HG02981 (cell line): ENCODE measurements around the gene CDH1.

Experiments used
- ATAC-seq: cut with Tn5 transposase; IDR thresholded peaks from one replicate; pipeline ENCODE4 v1.9.1; 2021; ENCODE audit warnings: mild to moderate bottlenecking, moderate library complexity; ENCODE audit not compliant: unreplicated experiment

The CDH1 gene

DNA sequence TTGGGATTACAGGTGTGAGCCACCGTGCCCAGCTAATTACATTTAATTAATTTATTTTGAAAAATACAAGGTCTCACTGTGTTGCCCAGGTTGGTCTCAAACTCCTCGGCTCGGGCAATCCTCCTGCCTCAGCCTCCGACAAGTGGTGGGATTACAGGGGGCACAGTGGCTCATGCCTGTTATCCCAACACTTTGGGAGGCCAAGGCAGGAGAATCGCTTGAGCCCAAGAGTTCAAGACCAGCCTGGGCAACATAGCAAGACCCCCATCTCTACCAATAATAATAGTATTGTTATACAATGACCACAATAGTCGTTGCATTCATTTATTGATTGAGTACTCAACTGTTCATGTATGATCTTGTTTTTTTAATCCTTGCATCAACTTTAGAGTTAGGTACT is 22.0 kb downstream of the CDH1 start:
- ATAC-seq: no peak

GRCh38 chr16:68760671-68761275 is 23.7 kb downstream of the CDH1 start:
- peak; percentile 46 for ATAC-seq

- no peak for ATAC-seq
These were observed 26.1 kb downstream of the CDH1 start for GRCh38 chr16:68762996-68763756.

DNA sequence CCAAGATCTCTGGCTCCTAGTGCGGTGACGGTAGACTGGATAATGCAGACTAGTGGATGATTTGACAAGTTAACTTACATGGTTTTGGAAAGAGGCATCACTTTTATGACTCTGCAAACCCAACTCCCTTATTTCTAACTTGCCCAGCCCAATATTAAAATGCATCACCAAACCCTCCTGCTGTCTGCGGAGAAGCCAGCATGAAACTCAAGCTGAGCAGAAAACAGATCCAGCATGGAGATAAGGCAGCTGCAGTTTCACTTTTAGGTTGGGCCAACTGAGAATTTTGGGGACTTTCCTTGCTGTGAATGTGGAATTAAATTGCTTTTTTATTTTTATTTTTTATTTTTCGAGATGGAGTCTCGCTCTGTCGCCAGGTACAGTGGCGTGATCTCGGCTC is 27.8 kb downstream of the CDH1 start:
- ATAC-seq: no peak

- no peak for ATAC-seq
These were observed 30.5 kb downstream of the CDH1 start for GRCh38 chr16:68767581-68767980.

DNA sequence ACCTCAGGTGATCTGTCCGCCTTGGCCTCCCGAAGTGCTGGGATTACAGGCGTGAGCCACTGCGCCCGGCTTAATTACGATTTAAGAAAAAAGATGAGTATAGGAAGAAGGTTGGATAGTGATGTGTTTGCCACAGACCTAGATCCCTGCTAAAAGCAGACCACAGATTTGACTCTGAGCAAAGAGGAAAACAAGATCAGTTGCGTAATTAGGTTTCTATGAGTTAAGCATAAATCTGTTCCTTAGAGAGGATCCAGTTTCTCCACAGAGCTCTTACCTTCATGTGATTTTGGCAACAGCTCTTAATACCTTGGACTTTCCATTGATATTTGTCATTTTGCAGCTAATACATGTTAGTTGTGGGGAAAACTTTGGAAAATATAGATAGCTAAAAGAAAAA is 31.1 kb downstream of the CDH1 start:
- ATAC-seq: no peak

DNA sequence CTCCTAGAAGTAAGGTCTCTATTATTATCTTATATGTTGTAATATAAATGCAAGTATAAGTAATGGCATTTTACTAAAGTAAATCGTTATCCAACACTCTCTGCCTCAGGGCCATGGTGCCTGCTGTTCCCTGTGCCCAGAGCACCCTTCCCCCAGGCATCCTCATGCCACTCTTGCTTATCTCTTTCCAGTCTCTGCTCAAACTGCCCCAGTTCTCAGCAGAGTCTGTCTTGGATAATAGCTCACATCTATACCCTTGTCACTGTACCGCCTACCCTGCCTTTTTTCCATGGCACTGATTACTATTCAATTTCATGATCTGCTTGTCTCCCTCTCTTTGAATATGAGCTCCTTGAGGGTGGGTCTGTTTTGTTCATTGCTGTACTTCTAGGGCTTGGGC is 31.7 kb downstream of the CDH1 start:
- no peak for ATAC-seq

- ATAC-seq: no peak
These were observed 33.6 kb downstream of the CDH1 start for GRCh38 chr16:68770671-68771070.

- ATAC-seq: no peak
These were observed 35.1 kb downstream of the CDH1 start for GRCh38 chr16:68772030-68772681.

DNA sequence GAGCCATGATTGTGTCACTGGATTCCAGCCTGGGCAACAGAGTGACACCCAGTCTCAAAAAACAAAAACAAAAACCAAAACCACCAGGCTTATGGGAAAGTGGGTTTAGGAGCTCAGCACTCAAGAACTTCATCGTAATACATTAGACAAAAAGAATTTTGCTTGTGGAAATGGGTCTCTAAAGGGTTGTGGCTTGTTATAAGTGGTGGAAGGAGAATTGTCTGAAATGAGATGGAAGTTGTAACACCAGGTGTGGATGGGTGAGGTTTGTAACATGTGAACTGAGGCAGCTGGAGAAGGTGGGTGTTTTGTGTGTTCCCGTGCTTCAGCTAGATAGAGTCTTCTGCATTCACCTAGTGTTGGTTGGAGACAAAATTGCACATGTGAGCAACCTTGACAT is 35.8 kb downstream of the CDH1 start:
- no peak for ATAC-seq

DNA sequence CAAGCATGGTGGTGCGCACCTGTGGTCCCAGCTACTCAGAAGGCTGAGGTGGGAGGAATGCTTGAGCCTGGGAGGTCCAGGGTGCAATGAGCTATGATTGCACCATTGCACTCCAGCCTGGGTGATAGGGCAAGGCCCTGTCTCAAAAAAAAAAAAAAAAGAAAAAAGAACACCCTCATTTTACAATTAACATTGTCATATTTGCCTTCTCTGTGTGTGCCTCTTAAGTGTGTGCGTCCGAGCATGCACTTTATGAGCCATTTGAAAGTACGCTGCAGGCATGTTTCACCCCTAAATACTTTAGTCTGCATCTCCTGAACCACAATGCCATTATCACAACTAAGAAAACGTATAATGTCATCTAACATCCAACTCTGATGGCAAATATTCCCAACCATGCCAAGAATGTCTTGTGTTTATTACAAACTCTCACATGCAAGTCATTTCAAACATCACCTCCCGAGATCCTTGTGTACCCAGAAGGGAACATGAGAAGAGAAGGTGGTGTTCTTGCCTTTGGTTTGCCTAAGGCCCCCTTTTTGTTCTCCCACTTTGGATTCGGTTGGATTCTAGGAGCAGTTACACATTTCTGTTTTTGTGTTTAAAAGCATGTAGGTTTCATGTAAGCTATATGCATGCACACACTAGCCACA is 38.0 kb downstream of the CDH1 start:
- ATAC-seq: no peak

DNA sequence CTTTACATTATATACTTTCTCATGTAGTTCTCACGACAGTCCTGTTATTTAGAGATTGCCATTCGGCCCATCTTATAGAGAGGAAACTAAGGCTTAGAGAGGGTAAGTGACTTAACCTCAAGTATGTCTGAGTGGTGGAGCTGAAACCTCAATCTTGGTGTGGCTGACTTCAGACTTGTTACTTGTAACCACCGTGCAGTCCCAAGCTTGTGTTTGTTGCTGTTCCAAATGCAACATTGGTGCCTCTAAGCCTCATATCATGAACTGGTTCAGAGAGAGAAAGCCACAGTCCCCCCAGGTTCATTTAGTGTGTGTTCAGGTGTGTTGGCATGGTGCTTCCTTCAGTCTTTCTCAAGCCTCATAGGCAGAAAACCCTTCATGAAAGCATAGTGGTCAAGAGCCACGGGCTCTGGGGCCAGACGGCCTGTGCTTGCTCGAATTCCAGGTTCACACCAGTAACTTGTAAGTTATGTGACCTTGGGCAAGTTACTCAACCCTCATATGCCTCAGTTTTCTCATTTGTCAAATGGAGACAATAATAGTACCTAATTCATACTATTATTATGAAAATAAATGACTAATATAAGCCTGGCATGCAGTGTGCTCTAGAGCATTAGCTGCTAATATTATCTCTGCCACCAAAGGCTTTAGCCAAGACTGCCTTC is 39.9 kb downstream of the CDH1 start:
- peak; percentile 78 for ATAC-seq

- ATAC-seq: no peak
These were observed 41.6 kb downstream of the CDH1 start for GRCh38 chr16:68778551-68779231.

DNA sequence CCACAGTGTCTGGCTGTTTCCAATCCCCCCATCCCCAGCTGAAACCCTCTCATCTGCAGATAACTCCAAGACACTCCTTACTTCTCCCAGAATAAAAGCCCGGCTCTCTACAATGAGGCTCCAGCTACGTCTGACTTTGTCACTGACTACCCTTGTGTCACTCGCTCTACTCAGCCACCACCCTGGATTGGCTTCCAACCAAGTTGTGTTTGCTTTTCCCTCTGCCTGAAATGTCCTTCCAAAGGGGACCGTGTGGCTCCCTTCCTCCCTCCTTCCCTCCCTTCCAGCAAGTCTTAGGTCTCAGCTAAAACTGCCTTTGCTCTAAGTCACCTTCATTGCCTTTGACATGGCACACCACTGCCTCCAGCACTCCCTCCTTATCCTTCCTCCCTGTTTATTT is 42.8 kb downstream of the CDH1 start:
- ATAC-seq: no peak

GRCh38 chr16:68781784-68782183 is 44.7 kb downstream of the CDH1 start:
- ATAC-seq: no peak

DNA sequence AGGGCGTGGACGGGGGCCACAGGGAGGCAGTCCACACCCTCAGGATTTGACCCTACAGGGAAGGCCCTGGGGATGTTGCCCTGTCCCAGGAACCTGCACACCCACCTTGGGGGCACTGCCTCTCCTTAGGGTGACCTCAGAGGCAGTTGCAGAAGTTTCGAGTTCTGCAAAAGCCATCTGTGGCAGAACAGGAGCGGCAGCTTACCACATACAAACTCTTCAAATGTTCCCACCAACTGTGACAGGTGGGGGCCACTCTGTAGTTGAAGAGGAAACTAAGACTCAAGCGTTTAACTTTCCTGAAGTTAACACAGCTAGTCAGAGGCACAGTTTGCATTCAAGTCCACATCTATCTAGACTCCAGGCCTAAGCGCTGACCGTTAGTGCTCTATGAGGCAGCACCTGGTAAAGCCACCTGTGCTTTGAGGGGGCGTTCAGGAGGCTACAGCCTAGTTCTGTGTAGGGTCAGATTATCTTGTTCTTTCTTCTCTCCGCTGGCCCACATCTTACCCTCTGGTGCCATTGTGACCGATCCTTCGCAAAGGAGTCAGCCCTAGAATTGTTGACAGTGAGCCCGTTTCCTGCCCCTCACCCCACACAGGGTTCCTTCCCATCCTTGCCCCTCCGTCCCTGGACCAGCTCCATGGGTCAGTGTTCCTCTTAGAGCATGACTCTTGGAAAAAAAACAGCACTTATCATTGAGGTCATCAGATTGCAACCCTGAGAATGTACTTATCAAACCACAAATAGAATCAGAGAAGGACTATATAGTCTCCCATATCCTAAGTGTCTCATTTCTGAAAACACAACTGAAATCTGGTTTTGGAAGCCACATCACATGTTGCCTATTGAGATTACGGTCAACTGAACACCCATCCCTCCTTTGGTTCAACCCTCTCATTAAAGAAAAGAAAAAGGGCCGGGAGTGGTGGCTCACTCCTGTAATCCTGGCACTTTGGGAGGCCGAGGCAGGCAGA is 45.4 kb downstream of the CDH1 start:
- peak; percentile 56 for ATAC-seq

GRCh38 chr16:68784226-68784625 is 47.1 kb downstream of the CDH1 start:
- ATAC-seq: no peak

- ATAC-seq: no peak
These were observed 47.6 kb downstream of the CDH1 start for GRCh38 chr16:68784721-68785120.

- ATAC-seq: no peak
These were observed 48.6 kb downstream of the CDH1 start for GRCh38 chr16:68785715-68786114.
